ENCODE data around the gene SEC22B.
"Not testable (repeated sequence)": the region's sequence is repeated elsewhere in the genome, so short reads cannot be mapped to it uniquely, and the experiment has no call there.

SEC22B gene

GRCh38 chr1:120144626-120145025, 31.7 kb downstream of the SEC22B start:
- DNase-seq: not testable (repeated sequence)

DNA sequence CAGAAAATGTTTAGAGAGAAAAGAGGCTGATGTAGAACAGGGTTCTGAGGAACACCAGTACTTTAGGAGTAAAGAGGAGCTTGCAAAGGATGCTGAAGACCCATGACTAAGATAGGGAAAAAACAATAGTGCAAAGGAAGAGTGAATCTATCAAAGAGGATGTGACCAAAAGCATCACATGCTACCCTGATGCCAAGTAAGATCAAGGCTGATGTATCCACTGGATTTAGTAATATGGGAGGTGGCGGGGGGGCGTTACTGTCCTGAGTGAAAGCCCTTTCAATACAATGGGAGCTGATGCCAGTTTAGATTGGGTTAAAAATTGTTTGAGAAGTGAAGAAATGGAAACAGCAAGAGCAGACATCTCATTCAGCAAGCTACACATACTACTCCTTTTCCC, 32.2 kb downstream of the SEC22B start:
- DNase-seq: peak; percentile 7

GRCh38 chr1:120143334-120143733, 33.0 kb downstream of the SEC22B start:
- not testable (repeated sequence) for DNase-seq

- peak; percentile 58 for DNase-seq
Observed at GRCh38 chr1:120142512-120143263, 33.6 kb downstream of the SEC22B start.

GRCh38 chr1:120141865-120142264, 34.5 kb downstream of the SEC22B start:
- not testable (repeated sequence) for DNase-seq

- not testable (repeated sequence) for DNase-seq
Observed at GRCh38 chr1:120140656-120141265, 35.6 kb downstream of the SEC22B start.

DNA sequence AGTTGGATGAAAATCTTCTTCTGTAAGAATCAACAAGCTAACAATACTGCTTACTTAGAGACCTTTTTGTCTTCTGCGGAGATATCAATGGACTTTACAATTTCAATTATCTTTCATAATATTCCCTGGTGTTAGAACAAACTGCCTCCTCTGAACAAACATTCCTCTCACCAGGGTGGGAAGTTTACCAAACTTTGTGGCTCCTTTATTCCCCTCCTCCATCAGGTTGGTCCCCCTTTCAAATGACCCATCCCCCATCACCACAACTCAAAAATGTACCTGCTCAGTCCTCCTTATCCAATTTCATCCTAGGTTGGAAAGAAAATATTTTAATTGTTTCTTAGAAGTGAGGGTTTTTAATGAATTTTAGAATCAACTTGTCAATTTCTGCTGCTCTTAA, 40.2 kb downstream of the SEC22B start:
- not testable (repeated sequence) for DNase-seq

- not testable (repeated sequence) for DNase-seq
Observed at GRCh38 chr1:120133928-120134325, 42.4 kb downstream of the SEC22B start.

DNA sequence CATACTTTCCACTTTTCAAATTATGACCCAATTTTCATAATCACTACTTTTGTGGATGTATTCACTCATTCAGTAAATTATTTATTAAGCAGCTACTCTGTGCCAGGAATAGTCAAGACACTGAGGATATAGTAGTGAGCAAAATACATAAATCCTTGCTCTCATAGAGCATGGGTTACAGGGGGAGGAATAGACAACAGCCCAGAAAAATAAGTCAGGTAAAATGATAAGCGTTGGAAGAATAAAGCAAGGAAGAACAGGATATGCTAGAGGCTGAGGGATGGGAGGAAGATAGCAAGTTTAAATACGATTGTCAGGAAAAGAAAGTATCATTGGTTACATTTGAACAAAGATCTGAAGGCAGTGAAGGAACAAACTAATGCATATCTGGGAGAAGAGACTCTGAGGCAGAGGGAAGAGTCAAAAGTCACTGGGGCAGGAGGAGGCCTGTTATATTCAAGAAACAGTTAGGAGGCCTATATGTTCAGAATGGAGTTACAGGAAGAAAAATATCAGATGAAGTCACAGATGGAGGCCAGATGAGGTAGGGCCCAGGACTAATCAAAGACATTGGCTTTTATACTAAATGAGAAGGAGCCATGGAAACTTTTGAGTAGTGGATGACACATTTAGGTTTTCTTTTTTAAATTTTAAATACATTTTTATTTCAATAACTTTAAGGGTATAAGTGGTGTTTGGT, 42.9 kb downstream of the SEC22B start:
- DNase-seq: no peak

- DNase-seq: not testable (repeated sequence)
Observed at GRCh38 chr1:120132406-120132763, 43.9 kb downstream of the SEC22B start.

DNA sequence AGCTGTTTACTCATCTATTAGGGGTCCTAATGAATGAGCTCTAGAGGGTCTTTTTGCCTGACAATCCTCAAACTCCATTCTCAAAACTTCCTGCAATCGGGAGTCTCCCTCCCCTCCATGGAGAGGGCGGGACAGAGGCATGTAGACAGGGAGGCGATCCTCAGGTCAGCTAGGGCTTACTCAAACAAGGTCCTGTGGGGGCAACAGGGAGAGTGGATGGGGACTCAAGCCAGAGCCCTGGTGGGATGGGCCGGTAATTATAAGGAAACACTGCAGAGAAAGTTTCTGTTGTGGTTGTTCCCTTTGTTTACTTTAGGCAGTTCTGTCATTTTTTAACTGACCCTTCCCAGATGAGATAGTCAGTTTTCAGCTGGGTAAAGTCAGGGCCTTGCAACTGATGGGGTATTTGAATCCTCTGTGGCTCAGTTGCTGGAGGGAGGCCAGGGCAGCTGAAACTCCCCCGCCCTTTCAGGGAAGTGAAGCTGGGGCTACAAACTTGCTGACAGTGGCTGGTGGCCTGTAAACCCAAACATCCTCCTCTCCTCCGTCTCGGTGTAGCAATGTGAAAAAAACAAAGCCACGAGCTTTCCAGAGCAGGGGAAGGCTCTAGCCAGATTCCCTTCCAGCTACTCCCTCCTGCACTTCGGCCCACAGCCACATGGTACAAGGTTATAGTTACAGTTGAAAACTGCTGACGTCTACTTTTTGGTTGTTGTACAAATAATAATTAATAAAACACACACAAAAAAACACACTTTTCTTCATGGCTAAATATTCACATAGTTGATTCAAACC, 44.5 kb downstream of the SEC22B start:
- DNase-seq: not testable (repeated sequence)

DNA sequence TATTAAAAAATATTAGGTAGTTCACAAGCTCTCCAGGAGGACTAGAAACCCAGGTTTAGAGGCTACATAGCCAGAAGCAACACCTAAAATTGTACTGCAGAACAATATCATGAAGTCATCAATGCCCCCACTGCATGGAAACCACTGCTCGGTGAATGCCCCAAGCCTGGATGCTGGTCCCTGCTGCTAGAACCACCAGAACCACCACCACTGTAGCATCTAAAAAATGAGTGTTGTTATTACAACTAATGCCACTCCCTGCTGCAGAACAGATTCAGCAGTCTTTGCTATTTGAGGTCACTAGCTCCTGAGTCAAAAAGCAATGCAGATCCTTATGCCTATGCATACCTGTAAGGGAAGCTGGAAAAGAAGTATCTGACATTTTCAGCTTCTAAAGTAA, 48.4 kb downstream of the SEC22B start:
- not testable (repeated sequence) for DNase-seq

GRCh38 chr1:120126216-120126615, 50.1 kb downstream of the SEC22B start:
- DNase-seq: not testable (repeated sequence)

- DNase-seq: not testable (repeated sequence)
Observed at GRCh38 chr1:120124628-120125027, 51.7 kb downstream of the SEC22B start.

DNA sequence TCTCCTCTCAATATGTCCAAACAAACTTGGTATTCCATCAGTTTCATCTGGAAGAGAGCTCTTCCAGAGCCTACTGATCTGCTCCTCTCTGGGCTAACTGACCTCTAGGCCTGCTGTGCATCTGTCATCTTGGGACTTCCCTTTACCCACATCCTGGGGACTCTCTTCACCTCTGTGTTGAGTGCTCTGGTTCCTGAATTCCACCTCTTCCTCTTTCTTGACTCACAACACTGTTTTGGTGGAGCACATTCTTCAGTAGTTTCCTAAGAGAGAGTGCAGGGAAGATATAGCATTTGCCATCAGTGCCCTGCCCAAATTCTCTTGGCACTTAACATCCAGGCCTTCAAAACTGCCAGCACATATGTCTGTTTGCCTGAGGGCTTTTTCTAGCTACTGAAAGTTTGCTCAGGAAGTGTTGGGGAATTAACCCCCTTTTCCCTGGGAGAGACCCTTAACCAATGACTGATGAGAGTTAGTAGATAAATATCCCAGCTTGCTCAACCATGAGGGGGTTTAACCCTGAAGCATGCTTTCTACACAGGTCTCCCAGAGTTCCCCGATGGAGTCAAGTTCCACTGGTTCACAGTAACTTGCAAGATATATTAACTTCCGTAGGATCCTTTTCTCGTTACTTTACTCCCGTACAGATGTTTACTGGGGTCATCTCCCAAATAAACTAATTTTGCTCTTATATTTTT, 52.4 kb downstream of the SEC22B start:
- DNase-seq: not testable (repeated sequence)

GRCh38 chr1:120122262-120122893, 53.9 kb downstream of the SEC22B start:
- DNase-seq: not testable (repeated sequence)

- not testable (repeated sequence) for DNase-seq
Observed at GRCh38 chr1:120121830-120122229, 54.5 kb downstream of the SEC22B start.

DNA sequence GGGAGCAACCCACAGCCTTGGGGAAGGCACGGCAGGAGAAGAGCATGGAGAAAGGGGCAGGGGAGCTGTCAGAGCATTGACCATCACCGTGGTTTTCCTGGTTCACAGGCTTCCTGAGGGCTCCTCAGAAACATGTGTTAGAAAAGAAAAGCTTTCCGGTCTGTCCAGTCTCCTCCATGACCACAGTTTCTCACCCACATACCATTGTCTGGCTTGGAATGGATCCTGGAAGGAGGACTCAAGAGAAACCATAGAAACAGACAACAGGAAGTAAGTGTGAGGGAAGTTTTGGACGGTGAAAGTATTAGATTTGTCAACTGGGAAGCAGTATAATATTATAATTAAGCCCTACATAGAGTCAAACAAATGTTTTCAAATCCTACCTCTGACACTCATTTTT, 55.8 kb downstream of the SEC22B start:
- DNase-seq: not testable (repeated sequence)

- not testable (repeated sequence) for DNase-seq
Observed at GRCh38 chr1:120117371-120118177, 58.7 kb downstream of the SEC22B start.

GRCh38 chr1:120116094-120116493, 60.2 kb downstream of the SEC22B start:
- not testable (repeated sequence) for DNase-seq

GRCh38 chr1:120113134-120113533, 63.2 kb downstream of the SEC22B start:
- not testable (repeated sequence) for DNase-seq

Data from stimulated activated CD4-positive, alpha-beta T cell treated with anti-CD3 and anti-CD28 coated beads, Interleukin-4, amount 100 ng/mL, for 24 hours (primary cell).